22Rv1 (cell line): ENCODE measurements around the gene NOXO1.
"Not testable (repeated sequence)": the region's sequence is repeated elsewhere in the genome, so short reads cannot be mapped to it uniquely, and the experiment has no call there.

ENCODE experiments used
- H3K27ac ChIP-seq: fragments of 450-650 bp; 2 replicates; pipeline ENCODE4 v1.5.1; 2017
- ZFX ChIP-seq: fragments of 450-650 bp; IDR thresholded peaks from 2 replicates; pipeline ENCODE4 v1.6.1; 2017; ENCODE audit warnings: antibody characterized with exemption, borderline replicate concordance
- TF ChIP-seq, protein P1 (sequence below): fragments of 450-650 bp; IDR thresholded peaks from 2 replicates; pipeline ENCODE4 v1.5.1; 2017; ENCODE audit warnings: mild to moderate bottlenecking

The NOXO1 gene

DNA sequence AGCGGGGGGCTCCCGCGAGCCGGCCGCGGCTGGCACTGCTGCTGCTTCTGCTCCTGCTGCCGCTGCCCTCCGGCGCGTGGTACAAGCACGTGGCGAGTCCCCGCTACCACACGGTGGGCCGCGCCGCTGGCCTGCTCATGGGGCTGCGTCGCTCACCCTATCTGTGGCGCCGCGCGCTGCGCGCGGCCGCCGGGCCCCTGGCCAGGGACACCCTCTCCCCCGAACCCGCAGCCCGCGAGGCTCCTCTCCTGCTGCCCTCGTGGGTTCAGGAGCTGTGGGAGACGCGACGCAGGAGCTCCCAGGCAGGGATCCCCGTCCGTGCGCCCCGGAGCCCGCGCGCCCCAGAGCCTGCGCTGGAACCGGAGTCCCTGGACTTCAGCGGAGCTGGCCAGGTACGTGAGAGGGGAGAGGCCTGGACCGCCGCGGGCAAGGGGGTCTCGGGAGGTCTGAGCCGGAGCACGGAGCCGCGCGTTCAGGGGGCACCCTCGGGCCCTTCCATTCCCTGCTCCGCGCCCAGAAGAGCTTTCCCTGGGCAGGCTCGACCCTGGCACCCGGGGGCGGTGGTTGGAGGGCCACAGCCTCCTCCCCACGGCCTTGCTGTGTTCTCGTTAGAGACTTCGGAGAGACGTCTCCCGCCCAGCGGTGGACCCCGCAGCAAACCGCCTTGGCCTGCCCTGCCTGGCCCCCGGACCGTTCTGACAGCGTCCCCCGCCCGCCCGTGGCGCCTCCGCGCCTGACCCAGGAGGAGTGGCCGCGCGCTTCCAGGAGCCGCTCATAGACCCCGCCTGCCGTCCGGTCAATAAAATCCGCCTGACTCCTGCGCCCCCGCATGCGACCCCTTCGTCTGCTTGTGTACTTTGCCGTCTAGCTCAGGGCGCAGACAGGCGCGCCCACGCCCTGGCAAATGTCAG, 38.9 kb upstream of the NOXO1 start:
- H3K27ac ChIP-seq = no peak overlapping the region
- no peak for TF ChIP-seq ZFX
- TF ChIP-seq, protein P1, sequence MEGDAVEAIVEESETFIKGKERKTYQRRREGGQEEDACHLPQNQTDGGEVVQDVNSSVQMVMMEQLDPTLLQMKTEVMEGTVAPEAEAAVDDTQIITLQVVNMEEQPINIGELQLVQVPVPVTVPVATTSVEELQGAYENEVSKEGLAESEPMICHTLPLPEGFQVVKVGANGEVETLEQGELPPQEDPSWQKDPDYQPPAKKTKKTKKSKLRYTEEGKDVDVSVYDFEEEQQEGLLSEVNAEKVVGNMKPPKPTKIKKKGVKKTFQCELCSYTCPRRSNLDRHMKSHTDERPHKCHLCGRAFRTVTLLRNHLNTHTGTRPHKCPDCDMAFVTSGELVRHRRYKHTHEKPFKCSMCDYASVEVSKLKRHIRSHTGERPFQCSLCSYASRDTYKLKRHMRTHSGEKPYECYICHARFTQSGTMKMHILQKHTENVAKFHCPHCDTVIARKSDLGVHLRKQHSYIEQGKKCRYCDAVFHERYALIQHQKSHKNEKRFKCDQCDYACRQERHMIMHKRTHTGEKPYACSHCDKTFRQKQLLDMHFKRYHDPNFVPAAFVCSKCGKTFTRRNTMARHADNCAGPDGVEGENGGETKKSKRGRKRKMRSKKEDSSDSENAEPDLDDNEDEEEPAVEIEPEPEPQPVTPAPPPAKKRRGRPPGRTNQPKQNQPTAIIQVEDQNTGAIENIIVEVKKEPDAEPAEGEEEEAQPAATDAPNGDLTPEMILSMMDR = no peak

- H3K27ac ChIP-seq = no peak within 1 kb of the TSS
- TF ChIP-seq ZFX = no peak
- TF ChIP-seq, protein P1 = no peak
These were observed 38.2 kb upstream of the NOXO1 start, which contains the start of gene NPW for GRCh38 chr16:2019518-2019920. TSS of gene NPW (plus strand) at chr16:2019785.

DNA sequence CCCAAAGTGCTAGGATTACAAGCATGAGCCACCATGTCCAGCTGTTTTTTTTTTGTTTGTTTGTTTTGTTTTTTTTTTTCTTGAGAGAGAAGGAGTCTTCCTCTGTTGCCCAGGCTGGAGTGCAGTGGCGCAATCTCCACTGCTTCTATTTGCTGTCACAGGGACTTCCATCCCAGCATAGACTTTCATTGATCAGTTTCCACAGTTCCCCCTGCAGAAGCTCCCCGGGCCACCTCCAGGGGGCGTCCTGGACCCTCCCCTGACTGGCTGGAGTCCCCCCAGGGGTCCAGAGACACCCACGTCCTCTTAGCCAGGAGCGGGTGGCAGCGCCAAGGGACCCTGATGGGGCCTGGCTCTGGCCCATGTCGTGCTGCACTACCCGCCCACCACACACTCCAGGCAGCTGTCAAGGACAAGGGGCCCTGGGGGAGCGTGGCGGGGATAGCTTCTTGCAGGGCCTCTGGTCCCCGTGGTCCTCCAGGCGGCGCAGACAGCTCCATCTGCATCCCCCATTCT, 35.2 kb upstream of the NOXO1 start:
- TF ChIP-seq, protein P1 = peak; percentile 69
- TF ChIP-seq ZFX = no peak
- H3K27ac ChIP-seq = peak overlapping the region; percentile 80

GRCh38 chr16:2015947-2016208, 34.6 kb upstream of the NOXO1 start:
- H3K27ac ChIP-seq = peak overlapping the region; percentile 80
- TF ChIP-seq, protein P1 = no peak
- no peak for TF ChIP-seq ZFX

- TF ChIP-seq ZFX = no peak
- TF ChIP-seq, protein P1 = no peak
- H3K27ac ChIP-seq = peak overlapping the region; percentile 80
These were observed 34.1 kb upstream of the NOXO1 start for GRCh38 chr16:2015117-2015946.

- TF ChIP-seq, protein P1 = no peak
- no peak for TF ChIP-seq ZFX
These were observed 32.3 kb upstream of the NOXO1 start for GRCh38 chr16:2013527-2013926.

DNA sequence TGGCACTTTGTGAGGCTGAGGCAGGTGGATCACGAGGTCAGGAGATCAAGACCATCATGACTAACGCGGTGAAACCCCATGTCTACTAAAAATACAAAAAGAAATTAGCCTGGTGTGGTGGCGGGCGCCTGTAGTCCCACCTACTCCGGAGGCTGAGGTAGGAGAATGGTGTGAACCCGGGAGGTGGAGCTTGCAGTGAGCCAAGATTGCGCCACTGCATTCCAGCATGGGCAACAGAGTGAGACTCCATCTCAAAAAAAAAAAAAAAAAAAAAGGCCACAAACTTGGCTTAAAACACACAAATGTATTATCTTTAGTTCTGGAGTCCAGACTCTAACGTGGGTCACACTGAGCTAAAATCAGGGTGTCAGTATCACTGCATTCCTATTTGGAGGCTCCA, 30.5 kb upstream of the NOXO1 start:
- not testable (repeated sequence) for H3K27ac ChIP-seq

More at GRCh38 chr16:2013527-2013926, 32.3 kb upstream of the NOXO1 start:
- no peak overlapping the region for H3K27ac ChIP-seq
